Measurements from ENCODE around the gene TRMU.
A peak's percentile ranks its signal among the peaks of the same experiment; 100 is the strongest.

Gene TRMU

GRCh38 chr22:46336119-46337078 is 885 bp downstream of the TRMU start:
- DNase-seq (ENCODE audit: low spot score) = peak; percentile 35

GRCh38 chr22:46337870-46338269 is 2.4 kb downstream of the TRMU start:
- DNase-seq (ENCODE audit: low spot score) = no peak

GRCh38 chr22:46338636-46339035 is 3.1 kb downstream of the TRMU start:
- no peak for DNase-seq (ENCODE audit: low spot score)

- no peak for DNase-seq (ENCODE audit: low spot score)
These were observed 4.4 kb downstream of the TRMU start for GRCh38 chr22:46339956-46340355.

- DNase-seq (ENCODE audit: low spot score) = no peak
These were observed 5.2 kb downstream of the TRMU start for GRCh38 chr22:46340676-46341075.

- DNase-seq (ENCODE audit: low spot score) = no peak
These were observed 11.3 kb downstream of the TRMU start for GRCh38 chr22:46346680-46347405.

GRCh38 chr22:46347646-46348045 is 12.1 kb downstream of the TRMU start:
- no peak for DNase-seq (ENCODE audit: low spot score)

- no peak for DNase-seq (ENCODE audit: low spot score)
These were observed 12.7 kb downstream of the TRMU start for GRCh38 chr22:46348099-46348695.

GRCh38 chr22:46349238-46349637 is 13.7 kb downstream of the TRMU start:
- no peak for DNase-seq (ENCODE audit: low spot score)

- DNase-seq (ENCODE audit: low spot score) = no peak
These were observed 14.2 kb downstream of the TRMU start for GRCh38 chr22:46349681-46350080.

GRCh38 chr22:46350121-46350520 is 14.6 kb downstream of the TRMU start:
- DNase-seq (ENCODE audit: low spot score) = no peak

- DNase-seq (ENCODE audit: low spot score) = no peak
These were observed 15.1 kb downstream of the TRMU start for GRCh38 chr22:46350646-46351045.

- DNase-seq (ENCODE audit: low spot score) = no peak
These were observed 15.7 kb downstream of the TRMU start for GRCh38 chr22:46351131-46351735.

GRCh38 chr22:46351767-46352166 is 16.3 kb downstream of the TRMU start:
- DNase-seq (ENCODE audit: low spot score) = no peak

- no peak for DNase-seq (ENCODE audit: low spot score)
These were observed 16.8 kb downstream of the TRMU start for GRCh38 chr22:46352276-46352675.

- peak; percentile 83 for DNase-seq (ENCODE audit: low spot score)
These were observed 17.3 kb downstream of the TRMU start for GRCh38 chr22:46352691-46353386.

GRCh38 chr22:46353483-46354105 is 18.1 kb downstream of the TRMU start:
- DNase-seq (ENCODE audit: low spot score) = no peak

GRCh38 chr22:46354176-46354992 is 18.9 kb downstream of the TRMU start:
- no peak for DNase-seq (ENCODE audit: low spot score)

- DNase-seq (ENCODE audit: low spot score) = no peak
These were observed 19.4 kb downstream of the TRMU start for GRCh38 chr22:46354993-46355305.

- peak; percentile 70 for DNase-seq (ENCODE audit: low spot score)
These were observed 20.0 kb downstream of the TRMU start for GRCh38 chr22:46355369-46355995.

Measured in NAMALWA (cell line).